ENCODE data around the gene SGCG.
"Not testable (repeated sequence)": the region's sequence is repeated elsewhere in the genome, so short reads cannot be mapped to it uniquely, and the experiment has no call there.

SGCG gene

GRCh38 chr13:23180711-23181110 is at the start of gene SGCG:
SGCG (plus strand) TSS chr13:23180979; CDS start chr13:23203695, 22,716 bp downstream.
- no peak for DNase-seq (ENCODE audit: low read depth)

GRCh38 chr13:23134542-23134941 is 46.2 kb upstream of the SGCG start:
- no peak for DNase-seq (ENCODE audit: low read depth)

- no peak for DNase-seq (ENCODE audit: low read depth)
Observed at GRCh38 chr13:23140492-23140891, 40.3 kb upstream of the SGCG start.

- DNase-seq (ENCODE audit: low read depth): no peak
Observed at GRCh38 chr13:23141964-23142363, 38.8 kb upstream of the SGCG start.

GRCh38 chr13:23142607-23143006 is 38.2 kb upstream of the SGCG start:
- DNase-seq (ENCODE audit: low read depth): not testable (repeated sequence)

- no peak for DNase-seq (ENCODE audit: low read depth)
Observed at GRCh38 chr13:23144431-23144830, 36.3 kb upstream of the SGCG start.

- no peak for DNase-seq (ENCODE audit: low read depth)
Observed at GRCh38 chr13:23146006-23146405, 34.8 kb upstream of the SGCG start.

- no peak for DNase-seq (ENCODE audit: low read depth)
Observed at GRCh38 chr13:23146811-23147625, 33.8 kb upstream of the SGCG start.

GRCh38 chr13:23147827-23148226 is 33.0 kb upstream of the SGCG start:
- no peak for DNase-seq (ENCODE audit: low read depth)

GRCh38 chr13:23157781-23158180 is 23.0 kb upstream of the SGCG start:
- no peak for DNase-seq (ENCODE audit: low read depth)

GRCh38 chr13:23159205-23159759 is 21.5 kb upstream of the SGCG start:
- DNase-seq (ENCODE audit: low read depth): no peak

- no peak for DNase-seq (ENCODE audit: low read depth)
Observed at GRCh38 chr13:23159760-23160637, 20.8 kb upstream of the SGCG start.

GRCh38 chr13:23160638-23161480 is 19.9 kb upstream of the SGCG start:
- DNase-seq (ENCODE audit: low read depth): no peak

GRCh38 chr13:23161481-23161825 is 19.3 kb upstream of the SGCG start:
- no peak for DNase-seq (ENCODE audit: low read depth)

GRCh38 chr13:23175920-23176319 is 4.9 kb upstream of the SGCG start:
- DNase-seq (ENCODE audit: low read depth): no peak

- DNase-seq (ENCODE audit: low read depth): no peak
Observed at GRCh38 chr13:23182142-23182541, 1.4 kb downstream of the SGCG start.

- no peak for DNase-seq (ENCODE audit: low read depth)
Observed at GRCh38 chr13:23183292-23183691, 2.5 kb downstream of the SGCG start.

- no peak for DNase-seq (ENCODE audit: low read depth)
Observed at GRCh38 chr13:23185542-23185941, 4.8 kb downstream of the SGCG start.

- DNase-seq (ENCODE audit: low read depth): no peak
Observed at GRCh38 chr13:23201870-23202269, 21.1 kb downstream of the SGCG start.

GRCh38 chr13:23202383-23202782 is 21.6 kb downstream of the SGCG start:
- no peak for DNase-seq (ENCODE audit: low read depth)

GRCh38 chr13:23203516-23203915 is 22.7 kb downstream of the SGCG start:
- no peak for DNase-seq (ENCODE audit: low read depth)

GRCh38 chr13:23205807-23206206 is 25.0 kb downstream of the SGCG start:
- DNase-seq (ENCODE audit: low read depth): no peak
